Measurements from ENCODE around the gene TRIM66. TPM values are rescaled to one million over a fixed set of nuclear protein-coding genes. Genes with fewer than 3 reads are reported as not detected.

TRIM66 gene
- total RNA-seq, 2 donors from 2014 or later: 10.2 to 18.1 TPM

- TF ChIP-seq CTCF (IDR thresholded peaks at IDR 0.05): no peak
- H3K9me3 ChIP-seq: no peaks in the 10 kb centered on the region
- ATAC-seq (ENCODE audit: insufficient number of reproducible peaks, low FRiP score, low read depth): no peak
- H3K4me1 ChIP-seq (ENCODE audit: control insufficient read depth in 1 of 2, low read depth in 2 of 2): no peaks in the 10 kb centered on the region
- H3K27ac ChIP-seq: no peak overlapping the region
- DNase-seq (ENCODE audit: low spot score): no peak
- peaks cover 52% of the 10 kb centered on the region for H3K36me3 ChIP-seq
- H3K4me3 ChIP-seq: no peak overlapping the region
- H3K27me3 ChIP-seq (replicated peaks; ENCODE audit: insufficient read depth): no peaks in the 10 kb centered on the region
These were observed 44.2 kb downstream of the TRIM66 start for GRCh38 chr11:8638300-8638699.

GRCh38 chr11:8636127-8636526 is 46.3 kb downstream of the TRIM66 start:
- H3K9me3 ChIP-seq: no peaks in the 10 kb centered on the region
- no peak overlapping the region for H3K27ac ChIP-seq
- ATAC-seq (ENCODE audit: insufficient number of reproducible peaks, low FRiP score, low read depth) (no peak), DNase-seq (ENCODE audit: low spot score) (no peak)
- TF ChIP-seq CTCF (IDR thresholded peaks at IDR 0.05): no peak
- H3K36me3 ChIP-seq: peaks cover 42% of the 10 kb centered on the region
- no peaks in the 10 kb centered on the region for H3K27me3 ChIP-seq (replicated peaks; ENCODE audit: insufficient read depth)
- no peaks in the 10 kb centered on the region for H3K4me1 ChIP-seq (ENCODE audit: control insufficient read depth in 1 of 2, low read depth in 2 of 2)
- no peak overlapping the region for H3K4me3 ChIP-seq

GRCh38 chr11:8634498-8634897 is 48.0 kb downstream of the TRIM66 start:
- DNase-seq (ENCODE audit: low spot score) (no peak), ATAC-seq (ENCODE audit: insufficient number of reproducible peaks, low FRiP score, low read depth) (no peak)
- no peaks in the 10 kb centered on the region for H3K9me3 ChIP-seq
- H3K4me3 ChIP-seq: no peak overlapping the region
- H3K27ac ChIP-seq: no peak overlapping the region
- H3K36me3 ChIP-seq: peaks cover 35% of the 10 kb centered on the region
- H3K4me1 ChIP-seq (ENCODE audit: control insufficient read depth in 1 of 2, low read depth in 2 of 2): no peaks in the 10 kb centered on the region
- H3K27me3 ChIP-seq (replicated peaks; ENCODE audit: insufficient read depth): no peaks in the 10 kb centered on the region
- no peak for TF ChIP-seq CTCF (IDR thresholded peaks at IDR 0.05)

- Histone ChIP-seq H3K27ac (no peak overlapping the region), H3K36me3 (peaks cover 19% of the 10 kb centered on the region), H3K27me3 (replicated peaks; ENCODE audit: insufficient read depth) (no peaks in the 10 kb centered on the region), H3K4me3 (no peak overlapping the region), H3K9me3 (no peaks in the 10 kb centered on the region), H3K4me1 (ENCODE audit: control insufficient read depth in 1 of 2, low read depth in 2 of 2) (no peaks in the 10 kb centered on the region)
- ATAC-seq (ENCODE audit: insufficient number of reproducible peaks, low FRiP score, low read depth) (no peak), DNase-seq (ENCODE audit: low spot score) (no peak)
- TF ChIP-seq CTCF (IDR thresholded peaks at IDR 0.05): no peak
These were observed 50.9 kb downstream of the TRIM66 start for GRCh38 chr11:8631395-8632118.

GRCh38 chr11:8624698-8625097 is 57.8 kb downstream of the TRIM66 start:
- Histone ChIP-seq H3K9me3 (no peaks in the 10 kb centered on the region), H3K4me3 (no peak overlapping the region), H3K4me1 (ENCODE audit: control insufficient read depth in 1 of 2, low read depth in 2 of 2) (no peaks in the 10 kb centered on the region), H3K36me3 (peaks cover 33% of the 10 kb centered on the region), H3K27me3 (replicated peaks; ENCODE audit: insufficient read depth) (no peaks in the 10 kb centered on the region), H3K27ac (no peak overlapping the region)
- DNase-seq (ENCODE audit: low spot score) (no peak), ATAC-seq (ENCODE audit: insufficient number of reproducible peaks, low FRiP score, low read depth) (no peak)
- TF ChIP-seq CTCF (IDR thresholded peaks at IDR 0.05): no peak

Data from thoracic aorta (tissue), 2 donors.